Stimulated activated CD8-positive, alpha-beta memory T cell treated with anti-CD3 and anti-CD28 coated beads, Interleukin-12 subunit alpha, Interleukin-12 subunit beta, amount 100 ng/mL, for 24 hours (primary cell): Measurements from ENCODE around the gene SLC6A4.
"Not testable (repeated sequence)": the region's sequence is repeated elsewhere in the genome, so short reads cannot be mapped to it uniquely, and the experiment has no call there.

Source experiments
- DNase-seq: peaks from one replicate; pipeline ENCODE4 v3.0.0-alpha.2; 2020; ENCODE audit errors: extremely low read depth

The SLC6A4 gene

DNA sequence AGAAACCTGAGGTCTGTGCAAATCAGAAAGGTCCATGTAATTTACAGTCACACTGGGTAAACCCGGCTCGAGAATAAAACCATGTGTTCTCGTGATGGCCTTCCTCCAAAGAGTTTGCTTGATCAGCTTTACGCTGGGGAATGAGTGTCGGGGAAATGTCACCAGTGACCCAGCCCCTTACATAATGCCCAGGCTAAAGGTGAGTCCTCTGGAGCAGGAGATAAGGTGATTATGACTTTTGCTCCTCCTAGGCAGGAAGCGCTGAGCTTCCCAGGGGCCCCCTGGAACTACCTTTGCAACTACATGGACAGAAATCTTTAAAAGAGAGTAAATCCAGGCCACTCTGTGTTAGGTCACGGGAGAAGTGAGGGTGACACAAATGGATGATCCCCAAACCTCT, 15.7 kb downstream of the SLC6A4 start:
- no peak for DNase-seq

DNA sequence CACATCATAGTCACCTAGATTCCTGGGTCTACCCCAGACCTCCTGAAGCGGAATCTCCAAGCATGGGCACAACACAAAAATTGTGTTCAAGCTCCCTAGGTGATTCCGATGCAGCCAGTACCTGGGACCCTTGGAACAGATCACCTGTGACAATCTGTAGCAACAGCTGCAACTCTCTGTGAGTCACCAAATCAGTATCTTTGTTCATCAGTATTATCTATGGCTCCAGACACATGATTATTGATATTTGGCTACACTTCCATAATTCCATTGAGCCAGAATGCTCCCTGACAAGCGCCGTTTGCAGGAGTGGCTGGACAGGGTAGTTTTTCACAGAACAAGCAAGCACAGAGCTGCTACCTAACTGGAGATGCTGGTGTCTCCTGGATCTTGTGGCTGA, 16.2 kb downstream of the SLC6A4 start:
- no peak for DNase-seq

DNA sequence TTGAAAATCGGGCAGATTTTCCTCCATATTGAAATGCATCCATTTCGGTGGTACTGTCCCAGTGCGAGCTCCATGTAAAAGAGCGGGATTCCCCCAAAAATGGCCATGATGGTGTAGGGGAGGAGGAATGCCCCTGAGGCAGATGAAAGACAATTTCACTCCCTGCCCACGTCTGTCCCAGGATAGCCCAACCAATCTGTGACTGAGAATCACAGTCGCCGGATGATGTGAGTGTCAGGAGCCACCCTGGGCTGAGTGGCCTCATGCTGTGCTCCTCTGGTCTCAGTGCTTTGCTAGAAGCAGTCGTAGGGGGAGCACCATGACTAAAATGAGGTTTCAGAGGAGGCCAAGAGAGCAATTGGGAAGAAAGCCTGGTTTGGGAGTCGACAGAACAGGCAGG, 16.7 kb downstream of the SLC6A4 start:
- no peak for DNase-seq

DNA sequence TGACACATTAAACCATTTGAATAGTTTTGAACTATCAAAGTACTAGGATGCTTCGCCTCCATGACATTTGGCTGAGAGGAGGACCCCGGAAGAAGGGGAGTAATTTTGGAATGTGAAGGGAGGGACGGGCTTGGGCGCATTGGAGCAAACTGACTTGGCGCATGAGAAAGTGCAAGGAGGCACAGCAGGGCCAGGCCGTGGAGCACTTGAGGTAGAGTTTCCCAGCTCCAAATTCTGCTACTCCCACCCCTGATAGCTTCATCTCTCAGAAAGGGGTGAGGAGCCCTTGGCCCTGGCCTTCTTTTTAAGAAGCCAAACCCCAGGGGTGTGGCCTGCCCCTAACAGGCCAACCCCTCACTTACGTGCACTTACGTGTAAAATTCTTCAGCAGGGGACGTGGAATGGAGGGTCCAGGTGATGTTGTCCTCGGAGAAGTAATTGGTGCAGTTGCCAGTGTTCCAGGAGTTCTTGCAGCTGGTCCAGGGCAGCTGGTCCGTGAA, 17.7 kb downstream of the SLC6A4 start:
- no peak for DNase-seq

DNA sequence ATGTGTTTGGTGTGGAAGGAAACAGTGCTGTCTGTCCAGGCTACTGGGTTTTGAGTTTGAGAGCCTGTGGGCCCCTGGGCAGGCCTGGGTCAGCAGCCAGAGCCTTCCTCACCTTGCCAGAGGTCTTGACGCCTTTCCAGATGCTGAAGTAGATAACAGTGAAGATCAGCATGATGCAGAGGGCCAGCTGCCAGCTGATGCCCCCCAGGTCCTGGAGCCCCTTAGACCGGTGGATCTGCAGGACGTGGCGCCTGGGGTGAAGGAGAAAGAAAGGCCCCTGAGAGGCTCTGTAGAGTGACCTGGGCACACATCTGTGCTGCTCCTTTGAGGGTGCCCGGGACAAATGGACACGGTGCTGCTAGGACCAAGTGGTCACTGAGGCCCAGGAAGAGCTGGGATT, 18.4 kb downstream of the SLC6A4 start:
- no peak for DNase-seq

DNA sequence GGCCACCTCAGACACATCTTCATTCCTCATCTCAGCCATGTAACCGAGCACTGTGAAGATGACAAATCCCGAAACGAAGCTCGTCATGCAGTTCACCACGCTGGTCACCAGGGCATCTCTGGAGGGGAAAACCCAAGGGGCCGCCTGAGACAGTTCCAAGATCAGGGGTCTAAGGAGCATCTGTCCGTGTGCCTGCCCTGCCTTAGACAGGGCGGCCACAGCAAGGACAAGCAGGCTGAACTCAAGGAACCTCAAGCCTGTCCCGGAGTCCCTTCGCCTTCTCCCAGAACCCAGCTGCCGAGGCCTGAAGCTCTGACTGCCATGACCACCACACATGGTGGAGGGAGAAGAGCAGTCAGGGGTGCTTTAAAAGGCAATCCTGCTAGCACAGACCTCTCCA, 22.7 kb downstream of the SLC6A4 start:
- DNase-seq, result no peak

DNA sequence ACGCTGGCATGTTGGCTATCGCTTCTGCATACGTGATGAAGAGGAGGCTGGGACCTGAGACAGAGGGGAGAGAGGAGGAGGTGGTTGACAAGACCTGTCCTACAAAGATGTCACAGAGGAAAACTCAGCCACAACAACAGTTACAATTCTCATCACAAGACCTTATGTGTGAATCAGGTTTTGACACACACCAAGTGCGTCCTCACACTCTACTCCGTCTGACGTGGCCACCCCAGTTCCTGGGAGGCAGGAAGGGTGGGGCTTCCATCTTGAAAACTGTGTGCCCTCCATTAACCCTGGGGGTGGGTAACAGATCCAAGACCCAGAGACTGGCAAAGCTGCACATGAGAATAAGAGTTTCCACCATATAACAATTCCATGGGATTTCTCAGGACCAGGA, 24.1 kb downstream of the SLC6A4 start:
- no peak for DNase-seq

DNA sequence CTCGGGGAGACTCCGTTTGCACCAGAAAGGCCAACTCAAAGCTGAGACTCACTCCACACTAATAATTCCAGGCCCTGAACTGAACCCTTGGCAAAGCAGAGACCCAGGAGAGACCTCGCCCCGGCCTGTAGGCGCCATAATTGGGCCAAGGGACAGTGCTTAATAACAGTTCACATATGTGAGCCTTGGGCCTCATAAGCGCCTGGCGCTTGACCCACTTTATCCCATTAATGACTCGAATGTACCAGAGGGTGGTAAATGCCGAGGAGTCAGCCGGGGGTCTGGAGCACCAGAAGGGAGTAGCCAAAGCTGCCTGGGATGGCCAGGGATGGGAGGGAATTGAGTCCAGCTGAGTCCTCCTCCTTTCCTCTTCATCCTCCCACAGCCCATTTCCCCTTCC, 24.6 kb downstream of the SLC6A4 start:
- no peak for DNase-seq

DNA sequence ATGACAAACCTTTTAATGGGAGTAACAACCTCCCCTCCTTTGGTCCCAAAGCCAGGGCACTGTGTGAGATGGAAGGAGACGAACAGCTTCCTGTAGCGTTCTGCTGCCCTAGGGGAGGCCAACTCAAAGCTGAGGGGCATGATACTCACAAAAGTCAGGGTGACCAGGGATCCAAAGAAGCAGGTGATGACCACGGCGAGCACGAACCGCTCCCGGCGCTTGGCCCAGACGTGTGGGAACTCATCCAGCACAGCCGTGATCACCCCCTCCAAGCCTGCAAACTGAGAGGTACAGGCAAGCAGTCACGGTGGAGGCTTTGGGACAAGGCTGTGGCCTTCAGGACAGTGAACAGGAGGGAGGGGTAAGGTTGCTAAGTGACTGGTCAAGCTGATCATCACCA, 25.1 kb downstream of the SLC6A4 start:
- no peak for DNase-seq

DNA sequence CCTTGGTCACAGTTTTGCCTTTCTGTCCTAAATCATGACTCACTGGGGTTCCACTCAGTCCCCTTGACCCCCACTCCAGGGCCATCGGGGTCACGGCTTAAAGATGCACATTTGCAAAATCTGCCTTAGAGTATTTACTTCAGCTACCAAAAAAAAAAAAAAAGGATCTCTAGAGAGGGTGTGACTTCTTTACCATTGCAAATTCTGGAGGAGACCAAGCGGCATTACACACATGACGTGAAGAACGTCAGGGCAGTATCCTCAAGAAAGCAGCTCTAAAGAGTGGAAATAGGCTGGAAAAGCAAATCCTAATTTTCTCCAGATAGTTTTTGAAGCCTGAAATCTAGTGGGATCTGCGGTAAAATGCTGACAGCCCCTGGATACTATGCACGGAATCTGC, 25.6 kb downstream of the SLC6A4 start:
- DNase-seq, result no peak

DNA sequence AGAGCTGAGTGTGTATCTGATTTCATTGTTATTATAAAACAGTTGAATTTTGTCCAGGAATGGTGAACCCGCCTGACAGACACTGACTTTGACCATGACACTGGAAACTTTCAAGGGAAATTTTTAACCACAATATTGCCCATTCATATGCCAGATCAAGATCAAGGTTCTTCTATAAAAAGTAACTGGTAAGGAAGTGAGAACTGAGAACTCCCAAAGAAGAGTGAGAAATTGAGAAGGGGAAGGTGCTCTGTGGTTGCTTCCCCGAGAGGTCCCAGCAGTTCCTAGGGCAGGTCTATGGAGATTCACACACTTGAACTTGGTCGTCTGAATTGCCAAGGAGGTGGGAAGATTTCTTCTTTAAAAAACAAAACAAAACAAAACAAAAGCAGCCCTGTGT, 27.3 kb downstream of the SLC6A4 start:
- DNase-seq, result no peak

DNA sequence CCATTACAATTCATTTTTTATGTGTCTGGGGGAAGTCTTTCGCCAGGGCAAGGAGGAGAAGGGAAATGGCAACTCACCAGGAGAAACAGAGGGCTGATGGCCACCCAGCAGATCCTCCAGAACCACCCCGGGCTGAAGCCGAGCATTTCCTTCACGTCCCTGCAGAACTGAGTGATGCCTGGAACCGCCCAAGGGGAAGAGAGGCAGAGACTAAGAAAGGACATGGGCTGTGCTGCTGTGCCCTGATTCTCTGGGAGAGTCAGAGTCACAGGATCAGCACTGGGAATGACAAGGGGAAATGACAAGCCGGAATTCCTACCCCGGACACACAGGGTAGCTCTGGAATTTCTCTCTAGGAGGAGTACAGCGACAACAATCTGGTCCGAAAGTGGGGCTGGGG, 27.8 kb downstream of the SLC6A4 start:
- DNase-seq, result no peak

DNA sequence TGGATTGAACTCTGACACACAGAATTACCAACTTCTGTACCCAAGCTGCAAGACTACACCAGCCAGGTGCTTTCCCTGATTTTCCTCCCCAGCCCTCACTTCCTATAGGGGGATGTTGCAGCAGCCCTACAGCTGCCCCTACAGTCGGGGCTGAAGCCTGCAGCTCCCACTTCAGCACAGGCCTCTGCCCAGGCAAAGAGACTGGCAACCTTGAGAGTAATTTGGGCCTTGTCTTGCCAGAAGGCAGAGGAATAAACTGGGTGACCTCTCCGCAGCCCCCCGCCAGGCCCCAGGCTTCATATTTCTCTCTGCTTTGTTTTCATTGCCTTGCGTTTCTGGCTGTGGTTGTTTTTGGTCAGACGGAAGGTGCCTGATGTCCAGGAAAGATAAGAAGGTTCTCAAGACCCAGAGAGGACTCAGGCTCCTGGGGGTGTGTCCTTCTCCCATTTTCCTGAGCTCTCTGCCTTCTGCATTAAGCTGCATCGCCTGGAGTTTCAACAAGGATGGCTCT, 32.0 kb downstream of the SLC6A4 start:
- DNase-seq, result no peak

DNA sequence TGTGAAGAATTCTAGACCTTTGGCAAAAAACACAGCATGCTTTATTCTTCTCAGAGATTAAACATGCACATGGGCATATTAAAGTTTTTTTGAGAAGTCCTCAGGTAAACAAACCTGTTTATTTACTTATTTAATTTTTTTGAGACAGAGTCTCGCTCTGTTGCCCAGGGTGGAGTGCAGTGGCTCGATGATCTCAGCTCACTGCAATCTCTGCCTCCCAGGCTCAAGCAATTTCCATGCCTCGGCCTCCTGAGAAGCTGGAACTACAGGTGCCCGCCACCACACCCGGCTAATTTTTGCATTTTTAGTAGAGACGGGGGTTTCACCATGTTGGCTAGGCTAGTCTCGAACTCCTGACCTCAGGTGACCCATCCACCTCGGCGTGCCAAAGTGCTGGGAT, 34.8 kb downstream of the SLC6A4 start:
- DNase-seq, result not testable (repeated sequence)

DNA sequence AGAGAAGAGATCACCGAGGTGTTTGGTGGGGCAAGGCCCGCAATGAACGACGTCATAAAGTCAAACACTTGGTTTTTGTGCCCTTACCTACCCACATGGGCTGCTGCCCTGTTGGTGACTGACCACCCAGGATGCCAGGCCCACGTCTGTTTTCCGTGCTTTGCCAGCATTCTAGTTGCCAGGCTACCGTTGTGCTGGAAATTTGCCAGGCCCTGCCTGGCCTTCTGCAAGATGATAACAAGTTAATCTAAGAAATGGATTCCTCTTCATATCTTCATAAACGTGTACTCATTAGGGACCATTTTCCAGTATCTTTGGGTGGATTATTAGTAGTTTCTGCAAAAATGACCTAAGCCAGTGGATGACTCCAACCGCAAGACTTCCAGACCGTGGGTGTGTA, 35.4 kb downstream of the SLC6A4 start:
- DNase-seq, result no peak

DNA sequence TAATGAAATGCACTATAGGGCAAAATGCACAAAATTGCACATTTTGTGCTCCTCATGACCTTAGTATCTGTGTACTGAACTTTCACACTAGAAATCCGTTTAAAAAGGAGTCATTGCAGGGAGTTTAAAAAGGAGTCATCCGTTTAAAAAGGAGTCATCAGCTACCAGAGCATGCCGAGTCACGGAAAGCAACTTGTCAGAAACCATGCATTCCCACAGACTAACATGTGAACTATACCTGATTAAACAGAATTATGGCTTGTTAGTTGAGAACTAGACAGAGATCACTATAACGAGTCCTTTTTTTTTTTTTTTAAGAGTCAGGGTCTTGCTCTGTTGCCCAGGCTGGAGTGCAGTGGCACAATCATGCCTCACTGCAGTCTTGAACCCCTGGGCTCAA, 35.9 kb downstream of the SLC6A4 start:
- DNase-seq, result no peak

DNA sequence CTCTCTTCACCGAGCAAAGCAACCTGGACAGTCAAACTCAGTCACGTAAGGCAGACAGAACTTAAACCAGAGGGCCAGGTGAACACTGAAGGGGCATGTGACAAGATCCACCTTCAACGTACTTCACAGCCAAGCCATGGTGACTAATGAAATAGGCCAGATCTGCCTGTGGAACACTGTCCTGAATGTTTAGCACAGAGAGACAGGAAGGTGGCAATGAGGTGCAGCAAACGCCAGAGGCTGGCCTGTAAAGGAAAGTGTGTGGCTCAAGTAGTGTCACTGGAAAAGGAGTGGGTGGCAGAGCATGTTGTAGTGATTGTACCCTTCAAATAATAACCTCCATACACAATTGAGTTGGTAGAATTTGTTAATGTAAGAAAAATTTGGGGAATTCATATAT, 38.1 kb downstream of the SLC6A4 start:
- no peak for DNase-seq

DNA sequence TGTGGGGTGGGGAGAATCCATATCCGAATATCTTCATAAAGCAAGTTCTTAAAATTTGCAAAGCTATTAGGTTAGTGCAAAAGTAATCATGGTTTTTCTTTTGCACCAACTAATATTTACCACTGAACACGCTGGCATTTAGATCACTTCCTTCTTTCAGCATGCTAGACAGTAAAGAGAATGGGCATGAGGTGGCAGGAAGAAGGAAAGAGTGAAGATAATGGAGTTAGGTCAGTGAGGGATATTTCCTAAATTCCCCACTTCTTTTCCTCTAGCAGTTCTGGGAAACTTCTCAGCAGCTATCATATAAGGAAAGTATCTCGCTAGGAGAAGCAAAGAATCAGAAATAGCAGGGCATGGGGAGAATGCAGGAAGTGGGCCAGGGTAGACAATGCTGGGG, 39.0 kb downstream of the SLC6A4 start:
- no peak for DNase-seq

DNA sequence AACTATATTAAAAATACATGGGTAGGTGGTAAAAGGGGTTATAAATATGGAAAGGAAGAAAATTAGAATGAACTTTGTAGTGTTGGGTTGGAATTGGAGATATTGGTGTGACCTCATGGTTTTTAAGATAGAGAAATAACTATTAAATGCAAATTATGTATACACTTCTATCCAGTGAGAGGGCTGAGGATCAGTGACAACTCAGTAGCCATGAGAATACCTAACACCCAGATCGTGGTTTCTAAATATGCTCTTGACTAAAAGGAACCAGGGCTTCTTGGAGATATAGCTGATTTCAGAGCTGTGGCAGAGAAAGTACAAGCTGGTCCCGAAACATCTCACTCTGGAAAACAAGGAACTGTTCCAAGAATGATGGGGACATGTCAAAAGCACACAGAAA, 44.4 kb downstream of the SLC6A4 start:
- no peak for DNase-seq

DNA sequence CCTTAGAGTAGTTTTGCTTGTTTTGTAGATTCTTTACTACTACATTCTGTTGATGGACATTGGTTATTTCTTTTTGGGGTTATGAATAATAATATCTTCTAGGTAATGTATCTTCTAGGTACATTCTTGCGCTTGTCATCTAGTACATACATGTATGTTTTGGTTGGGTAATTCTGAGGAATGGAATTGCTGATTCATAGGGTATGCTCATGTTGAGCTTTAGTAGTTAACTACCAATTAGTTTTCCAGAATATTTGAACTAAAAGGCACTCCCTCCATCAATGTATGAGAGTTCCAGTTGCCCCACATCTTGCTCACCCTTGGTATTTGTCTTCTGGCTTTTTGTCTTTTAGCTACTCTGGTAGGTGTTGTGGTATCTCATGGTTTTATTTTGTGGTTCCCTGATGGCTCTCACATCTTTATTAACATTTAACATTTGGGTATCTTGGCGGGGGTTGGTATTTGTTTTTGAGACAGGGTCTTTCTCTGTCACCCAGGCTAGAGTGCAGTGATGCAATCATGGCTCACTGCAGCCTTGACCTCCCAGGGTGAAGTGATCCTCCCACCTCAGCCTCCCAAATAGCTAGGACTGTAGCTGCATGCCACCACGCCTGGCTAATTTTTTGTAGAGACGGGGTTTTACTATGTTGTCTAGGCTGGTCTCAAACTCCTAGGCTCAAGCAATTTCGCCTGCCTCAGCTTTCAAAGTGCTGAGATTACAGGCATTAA, 47.1 kb downstream of the SLC6A4 start:
- no peak for DNase-seq

DNA sequence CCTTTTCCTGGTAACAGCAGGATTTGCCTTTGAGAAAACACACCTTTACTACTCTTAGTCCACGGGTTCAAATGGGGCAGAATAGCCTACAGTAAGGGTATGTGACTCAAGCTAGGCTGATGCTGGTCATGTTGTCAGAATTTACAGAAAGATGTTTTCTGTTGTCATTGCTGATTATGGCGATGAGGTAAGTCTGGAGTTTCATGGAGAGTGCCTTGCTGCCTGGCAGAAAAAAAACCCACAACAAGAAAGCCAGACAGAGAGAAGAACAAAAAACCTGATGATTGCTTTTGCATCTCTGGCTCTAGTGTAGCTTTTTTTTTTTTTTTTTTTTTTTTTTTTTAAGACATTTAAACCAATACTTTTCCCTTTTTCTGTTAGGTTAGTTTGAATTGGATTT, 47.9 kb downstream of the SLC6A4 start:
- DNase-seq, result no peak

DNA sequence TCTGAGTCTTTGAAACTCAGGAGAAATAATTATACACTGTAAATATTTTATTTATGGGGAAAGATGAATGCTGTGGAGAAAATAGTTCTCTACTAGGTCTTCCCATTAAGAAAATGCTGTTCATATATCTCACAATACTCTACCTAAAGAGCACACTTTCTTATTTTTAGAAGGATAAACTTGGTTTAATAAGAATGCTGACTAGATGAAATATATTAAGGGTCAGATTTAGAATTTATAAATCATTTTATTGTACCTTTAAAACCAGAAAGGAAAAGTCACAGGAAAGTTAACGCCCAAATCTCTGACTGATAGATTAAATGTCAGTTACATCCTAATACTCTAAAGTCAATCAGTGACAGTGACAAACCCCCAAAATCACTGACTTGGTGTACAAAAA, 48.7 kb downstream of the SLC6A4 start:
- DNase-seq, result no peak

DNA sequence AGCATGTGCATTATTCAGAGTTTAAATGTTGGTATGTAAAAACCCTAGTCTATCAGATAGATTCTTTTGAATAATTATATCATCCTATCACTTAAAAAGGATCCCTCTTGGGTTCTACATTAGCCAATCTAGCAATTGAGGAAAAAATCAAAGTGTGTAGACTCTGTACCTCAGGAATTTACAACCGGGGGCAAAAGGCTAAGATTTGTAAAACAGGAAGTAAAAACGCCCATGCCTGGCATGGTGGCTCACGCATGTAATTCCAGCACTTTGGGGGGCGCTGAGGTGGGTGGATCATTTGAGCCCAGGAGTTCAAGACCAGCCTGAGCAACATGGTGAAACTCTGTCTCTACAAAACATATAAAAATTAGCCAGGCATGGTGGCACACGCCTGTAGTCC, 58.6 kb downstream of the SLC6A4 start:
- no peak for DNase-seq

DNA sequence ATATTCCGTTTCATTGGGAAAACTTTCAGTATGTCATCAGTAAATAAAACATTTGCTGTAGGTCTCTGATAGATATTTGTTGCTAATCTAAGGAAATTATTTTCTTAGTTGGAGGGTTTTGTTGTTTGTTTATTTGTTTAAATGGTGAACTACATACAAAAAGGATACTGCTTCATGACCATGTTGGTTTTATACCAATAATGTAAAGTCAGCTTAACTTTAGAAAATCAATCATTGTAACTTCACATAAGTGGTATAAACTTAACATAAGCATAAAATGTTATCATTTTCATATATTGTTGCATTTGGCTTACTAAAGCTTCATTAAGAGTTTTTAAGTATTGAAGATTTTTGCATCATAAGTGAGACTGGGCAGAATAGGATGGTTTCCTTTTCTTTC, 60.9 kb downstream of the SLC6A4 start:
- DNase-seq, result no peak
